SJSA1 (cell line): Measurements from ENCODE around the gene WNT7A. TPM values are rescaled to one million over a fixed set of nuclear protein-coding genes. Genes with fewer than 3 reads are reported as not detected.

Experiments
- DNase-seq, 2 experiments: peaks; one replicate each; pipeline ENCODE4 v3.0.0-alpha.2; 2015 to 2020; ENCODE audit warnings: low spot score in 2 of 2, low read depth in 1 of 2
- H3K27ac ChIP-seq: fragments of 250-450 bp; sonication (Bioruptor Pico); 2 replicates; pipeline ENCODE4 v1.5.1; 2020; ENCODE audit warnings: mild to moderate bottlenecking, moderate library complexity
- H3K27me3 ChIP-seq: fragments of 250-450 bp; sonication (Bioruptor Pico); replicated peaks from 2 replicates; pipeline ENCODE4 v1.5.1; 2020; ENCODE audit warnings: mild to moderate bottlenecking, moderate library complexity
- H3K36me3 ChIP-seq: fragments of 250-450 bp; sonication (Bioruptor Pico); 2 replicates; pipeline ENCODE4 v1.5.1; 2020; ENCODE audit warnings: mild to moderate bottlenecking
- H3K4me1 ChIP-seq: fragments of 250-450 bp; sonication (Bioruptor Pico); replicated peaks from 2 replicates; pipeline ENCODE4 v1.6.1; 2021; ENCODE audit warnings: mild to moderate bottlenecking
- H3K4me3 ChIP-seq: fragments of 250-450 bp; sonication (Bioruptor Pico); 2 replicates; pipeline ENCODE4 v1.5.1; 2020; ENCODE audit warnings: mild to moderate bottlenecking
- H3K9me3 ChIP-seq: fragments of 250-450 bp; sonication (Bioruptor Pico); replicated peaks from 2 replicates; pipeline ENCODE4 v1.5.1; 2020; ENCODE audit warnings: mild to moderate bottlenecking
- total RNA-seq: library from RNA; depleted of rRNA; stranded (reverse); fragments of >200 nt; shearing (Covaris generic); gene quantifications from 2 replicates; pipeline ENCODE4 v1.2.3, GENCODE V29; 2014

The WNT7A gene
- total RNA-seq, 1 experiment from 2014 or later: not detected

GRCh38 chr3:13879102-13879945 lies 547 bp downstream of the WNT7A start:
- Histone ChIP-seq H3K9me3 (no peaks in the 10 kb centered on the region), H3K27ac (no peak overlapping the region), H3K36me3 (no peaks in the 10 kb centered on the region), H3K4me1 (no peaks in the 10 kb centered on the region; the same call in 1 of the 2 replicates), H3K27me3 (peaks cover 60% of the 10 kb centered on the region), H3K4me3 (no peak overlapping the region)
- DNase-seq: no peak

GRCh38 chr3:13878281-13879101 lies 1.4 kb downstream of the WNT7A start:
- Histone ChIP-seq H3K4me3 (no peak overlapping the region), H3K4me1 (no peaks in the 10 kb centered on the region; the same call in 1 of the 2 replicates), H3K9me3 (no peaks in the 10 kb centered on the region), H3K27ac (no peak overlapping the region), H3K36me3 (no peaks in the 10 kb centered on the region), H3K27me3 (peaks cover 60% of the 10 kb centered on the region)
- DNase-seq: no peak

- H3K36me3 ChIP-seq: no peaks in the 10 kb centered on the region
- no peaks in the 10 kb centered on the region for H3K9me3 ChIP-seq
- H3K27me3 ChIP-seq: peaks cover 60% of the 10 kb centered on the region
- DNase-seq: no peak
- H3K4me1 ChIP-seq: no peaks in the 10 kb centered on the region; the same call in 1 of the 2 replicates
- H3K4me3 ChIP-seq: no peak overlapping the region
- H3K27ac ChIP-seq: no peak overlapping the region
These were observed 2.0 kb downstream of the WNT7A start for GRCh38 chr3:13877911-13878280.

GRCh38 chr3:13876451-13877100 lies 3.3 kb downstream of the WNT7A start:
- H3K4me1 ChIP-seq: no peaks in the 10 kb centered on the region; the same call in 1 of the 2 replicates
- no peak for DNase-seq

GRCh38 chr3:13874891-13875290 lies 5.0 kb downstream of the WNT7A start:
- no peak overlapping the region for H3K27ac ChIP-seq
- H3K36me3 ChIP-seq: no peaks in the 10 kb centered on the region
- H3K4me1 ChIP-seq: no peaks in the 10 kb centered on the region
- H3K4me3 ChIP-seq: no peak overlapping the region
- H3K9me3 ChIP-seq: no peaks in the 10 kb centered on the region
- H3K27me3 ChIP-seq: peaks cover 48% of the 10 kb centered on the region
- no peak for DNase-seq

More at GRCh38 chr3:13876451-13877100, 3.3 kb downstream of the WNT7A start:
- Histone ChIP-seq H3K9me3 (no peaks in the 10 kb centered on the region), H3K4me3 (no peak overlapping the region), H3K27me3 (peaks cover 60% of the 10 kb centered on the region), H3K27ac (no peak overlapping the region), H3K36me3 (no peaks in the 10 kb centered on the region)

GRCh38 chr3:13873818-13874217 lies 6.1 kb downstream of the WNT7A start:
- Histone ChIP-seq H3K4me1 (no peaks in the 10 kb centered on the region), H3K27me3 (peaks cover 38% of the 10 kb centered on the region), H3K9me3 (no peaks in the 10 kb centered on the region), H3K4me3 (no peak overlapping the region), H3K36me3 (no peaks in the 10 kb centered on the region), H3K27ac (no peak overlapping the region)
- no peak for DNase-seq

- H3K27ac ChIP-seq: no peak overlapping the region
- no peaks in the 10 kb centered on the region for H3K36me3 ChIP-seq
- no peak overlapping the region for H3K4me3 ChIP-seq
- H3K4me1 ChIP-seq: no peaks in the 10 kb centered on the region
- H3K9me3 ChIP-seq: no peaks in the 10 kb centered on the region
- H3K27me3 ChIP-seq: peaks cover 26% of the 10 kb centered on the region
- no peak for DNase-seq
These were observed 7.4 kb downstream of the WNT7A start for GRCh38 chr3:13872451-13872850.

GRCh38 chr3:13871791-13872190 lies 8.1 kb downstream of the WNT7A start:
- DNase-seq: no peak
- Histone ChIP-seq H3K9me3 (no peaks in the 10 kb centered on the region), H3K27ac (no peak overlapping the region), H3K4me1 (no peaks in the 10 kb centered on the region), H3K36me3 (no peaks in the 10 kb centered on the region), H3K27me3 (peaks cover 20% of the 10 kb centered on the region), H3K4me3 (no peak overlapping the region)

- Histone ChIP-seq H3K4me3 (no peak overlapping the region), H3K4me1 (no peaks in the 10 kb centered on the region), H3K9me3 (no peaks in the 10 kb centered on the region), H3K36me3 (no peaks in the 10 kb centered on the region), H3K27me3 (peaks cover 11% of the 10 kb centered on the region; the same call in 1 of the 2 replicates), H3K27ac (no peak overlapping the region)
- DNase-seq: no peak
These were observed 9.0 kb downstream of the WNT7A start for GRCh38 chr3:13870902-13871301.

GRCh38 chr3:13869761-13870343 lies 10.0 kb downstream of the WNT7A start:
- Histone ChIP-seq H3K4me3 (no peak overlapping the region), H3K9me3 (no peaks in the 10 kb centered on the region), H3K36me3 (no peaks in the 10 kb centered on the region), H3K27me3 (peaks cover under 1% of the 10 kb centered on the region; the same call in 1 of the 2 replicates), H3K4me1 (no peaks in the 10 kb centered on the region), H3K27ac (no peak overlapping the region)
- DNase-seq: no peak

- Histone ChIP-seq H3K4me1 (no peaks in the 10 kb centered on the region), H3K27me3 (0 out of 2 replicates have a peak, but pooled peaks cover 4% of the 10 kb centered on the region), H3K27ac (no peak overlapping the region), H3K36me3 (no peaks in the 10 kb centered on the region), H3K9me3 (no peaks in the 10 kb centered on the region), H3K4me3 (no peak overlapping the region)
- no peak for DNase-seq
These were observed 10.8 kb downstream of the WNT7A start for GRCh38 chr3:13868844-13869724.

GRCh38 chr3:13867732-13868131 lies 12.1 kb downstream of the WNT7A start:
- Histone ChIP-seq H3K4me1 (no peaks in the 10 kb centered on the region), H3K27ac (no peak overlapping the region), H3K9me3 (no peaks in the 10 kb centered on the region), H3K4me3 (no peak overlapping the region), H3K27me3 (peaks cover 6% of the 10 kb centered on the region; the same call in 1 of the 2 replicates), H3K36me3 (no peaks in the 10 kb centered on the region)
- DNase-seq: no peak
